Measurements from ENCODE around the gene FBXL20. TPM values are rescaled to one million over a fixed set of nuclear protein-coding genes. Genes with fewer than 3 reads are reported as not detected.
A peak's percentile ranks its signal among the peaks of the same experiment; 100 is the strongest.

The FBXL20 gene
- total and polyA plus RNA-seq, 9 of the 15 experiments (the other 6 are each of a cell fraction or from before 2014, with no cell fraction given), result 1.8 to 15.1 (median 5.6) TPM

DNA sequence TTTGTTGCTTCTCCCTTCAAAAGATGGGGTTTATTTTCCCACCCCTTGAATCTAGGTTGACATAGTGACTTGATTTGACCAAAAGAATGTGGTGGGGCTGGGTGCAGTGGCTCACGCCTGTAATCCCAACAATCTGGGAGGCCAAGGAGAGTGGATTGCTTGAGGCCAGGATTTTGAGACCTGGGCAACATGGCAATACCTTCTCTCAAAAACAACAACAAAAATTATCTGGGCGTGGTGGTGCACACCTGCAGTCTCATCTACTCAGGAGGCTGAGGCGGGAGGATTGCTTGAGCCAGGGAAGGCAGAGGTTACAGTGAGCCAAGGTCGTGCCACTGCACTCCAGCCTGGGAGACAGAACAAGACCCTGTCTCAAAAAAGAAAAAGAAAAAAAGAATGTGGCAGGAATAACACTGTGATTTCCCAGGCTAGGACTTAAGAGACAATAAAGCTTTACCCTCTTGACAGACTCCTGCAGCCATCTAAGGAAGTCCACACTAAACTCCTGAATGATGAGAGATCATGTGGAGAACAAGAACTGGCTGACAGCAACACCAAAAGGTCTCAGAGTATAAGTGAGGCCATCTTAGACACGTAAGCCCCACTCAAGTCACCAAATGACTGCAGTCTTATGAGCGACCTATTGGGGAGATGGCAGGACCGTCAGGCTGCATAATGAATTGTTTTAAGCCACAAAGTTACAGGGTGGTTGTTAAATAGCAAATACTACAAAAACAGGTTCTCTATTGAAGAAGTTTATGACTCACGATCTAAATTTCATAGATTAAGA lies 37.0 kb downstream of the FBXL20 start (continued):
- TF ChIP-seq, protein P1, sequence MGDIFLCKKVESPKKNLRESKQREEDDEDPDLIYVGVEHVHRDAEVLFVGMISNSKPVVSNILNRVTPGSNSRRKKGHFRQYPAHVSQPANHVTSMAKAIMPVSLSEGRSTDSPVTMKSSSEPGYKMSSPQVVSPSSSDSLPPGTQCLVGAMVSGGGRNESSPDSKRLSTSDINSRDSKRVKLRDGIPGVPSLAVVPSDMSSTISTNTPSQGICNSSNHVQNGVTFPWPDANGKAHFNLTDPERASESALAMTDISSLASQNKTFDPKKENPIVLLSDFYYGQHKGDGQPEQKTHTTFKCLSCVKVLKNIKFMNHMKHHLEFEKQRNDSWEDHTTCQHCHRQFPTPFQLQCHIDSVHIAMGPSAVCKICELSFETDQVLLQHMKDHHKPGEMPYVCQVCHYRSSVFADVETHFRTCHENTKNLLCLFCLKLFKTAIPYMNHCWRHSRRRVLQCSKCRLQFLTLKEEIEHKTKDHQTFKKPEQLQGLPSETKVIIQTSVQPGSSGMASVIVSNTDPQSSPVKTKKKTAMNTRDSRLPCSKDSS (IDR thresholded peaks at IDR 0.05; ENCODE audit: low read depth, partially characterized antibody), result no peak
- TF ChIP-seq, protein P2, sequence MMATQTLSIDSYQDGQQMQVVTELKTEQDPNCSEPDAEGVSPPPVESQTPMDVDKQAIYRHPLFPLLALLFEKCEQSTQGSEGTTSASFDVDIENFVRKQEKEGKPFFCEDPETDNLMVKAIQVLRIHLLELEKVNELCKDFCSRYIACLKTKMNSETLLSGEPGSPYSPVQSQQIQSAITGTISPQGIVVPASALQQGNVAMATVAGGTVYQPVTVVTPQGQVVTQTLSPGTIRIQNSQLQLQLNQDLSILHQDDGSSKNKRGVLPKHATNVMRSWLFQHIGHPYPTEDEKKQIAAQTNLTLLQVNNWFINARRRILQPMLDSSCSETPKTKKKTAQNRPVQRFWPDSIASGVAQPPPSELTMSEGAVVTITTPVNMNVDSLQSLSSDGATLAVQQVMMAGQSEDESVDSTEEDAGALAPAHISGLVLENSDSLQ (IDR thresholded peaks at IDR 0.05), result 0 out of 2 replicates have a peak, but pooled peaks have one; percentile 33
- TF ChIP-seq RBM15 (IDR thresholded peaks at IDR 0.05; ENCODE audit: insufficient read depth, low read length) (no peak), PHF20 (IDR thresholded peaks at IDR 0.05; ENCODE audit: partially characterized antibody) (no peak), ZNF445 (CRISPR knock-in tag; IDR thresholded peaks at IDR 0.05; ENCODE audit: low read depth) (no peak), CREB3 (tag; conservative IDR thresholded peaks at IDR 0.05; ENCODE audit: low read depth) (peak; percentile 70; the same call in 1 of the 2 replicates), ZNF79 (CRISPR knock-in tag; IDR thresholded peaks at IDR 0.05; ENCODE audit: low read depth) (no peak), E2F8 (IDR thresholded peaks at IDR 0.05; ENCODE audit: low read depth, partially characterized antibody) (no peak), ZNF551 (CRISPR knock-in tag; IDR thresholded peaks at IDR 0.05) (no peak), ZNF232 (CRISPR knock-in tag; IDR thresholded peaks at IDR 0.05) (no peak), NCOA2 (IDR thresholded peaks at IDR 0.05; ENCODE audit: partially characterized antibody in 2 of 2) (no peak), LEF1 (IDR thresholded peaks at IDR 0.05) (no peak)
- TF ChIP-seq, protein P3, sequence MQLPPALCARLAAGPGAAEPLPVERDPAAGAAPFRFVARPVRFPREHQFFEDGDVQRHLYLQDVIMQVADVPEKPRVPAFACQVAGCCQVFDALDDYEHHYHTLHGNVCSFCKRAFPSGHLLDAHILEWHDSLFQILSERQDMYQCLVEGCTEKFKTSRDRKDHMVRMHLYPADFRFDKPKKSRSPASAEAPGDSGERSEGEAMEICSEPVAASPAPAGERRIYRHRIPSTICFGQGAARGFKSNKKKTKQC (CRISPR knock-in tag; IDR thresholded peaks at IDR 0.05), result no peak
- TF ChIP-seq, protein P4, sequence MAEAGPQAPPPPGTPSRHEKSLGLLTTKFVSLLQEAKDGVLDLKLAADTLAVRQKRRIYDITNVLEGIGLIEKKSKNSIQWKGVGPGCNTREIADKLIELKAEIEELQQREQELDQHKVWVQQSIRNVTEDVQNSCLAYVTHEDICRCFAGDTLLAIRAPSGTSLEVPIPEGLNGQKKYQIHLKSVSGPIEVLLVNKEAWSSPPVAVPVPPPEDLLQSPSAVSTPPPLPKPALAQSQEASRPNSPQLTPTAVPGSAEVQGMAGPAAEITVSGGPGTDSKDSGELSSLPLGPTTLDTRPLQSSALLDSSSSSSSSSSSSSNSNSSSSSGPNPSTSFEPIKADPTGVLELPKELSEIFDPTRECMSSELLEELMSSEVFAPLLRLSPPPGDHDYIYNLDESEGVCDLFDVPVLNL (CRISPR knock-in tag; IDR thresholded peaks at IDR 0.05; ENCODE audit: low read depth), result no peak
- TF ChIP-seq, protein P5, sequence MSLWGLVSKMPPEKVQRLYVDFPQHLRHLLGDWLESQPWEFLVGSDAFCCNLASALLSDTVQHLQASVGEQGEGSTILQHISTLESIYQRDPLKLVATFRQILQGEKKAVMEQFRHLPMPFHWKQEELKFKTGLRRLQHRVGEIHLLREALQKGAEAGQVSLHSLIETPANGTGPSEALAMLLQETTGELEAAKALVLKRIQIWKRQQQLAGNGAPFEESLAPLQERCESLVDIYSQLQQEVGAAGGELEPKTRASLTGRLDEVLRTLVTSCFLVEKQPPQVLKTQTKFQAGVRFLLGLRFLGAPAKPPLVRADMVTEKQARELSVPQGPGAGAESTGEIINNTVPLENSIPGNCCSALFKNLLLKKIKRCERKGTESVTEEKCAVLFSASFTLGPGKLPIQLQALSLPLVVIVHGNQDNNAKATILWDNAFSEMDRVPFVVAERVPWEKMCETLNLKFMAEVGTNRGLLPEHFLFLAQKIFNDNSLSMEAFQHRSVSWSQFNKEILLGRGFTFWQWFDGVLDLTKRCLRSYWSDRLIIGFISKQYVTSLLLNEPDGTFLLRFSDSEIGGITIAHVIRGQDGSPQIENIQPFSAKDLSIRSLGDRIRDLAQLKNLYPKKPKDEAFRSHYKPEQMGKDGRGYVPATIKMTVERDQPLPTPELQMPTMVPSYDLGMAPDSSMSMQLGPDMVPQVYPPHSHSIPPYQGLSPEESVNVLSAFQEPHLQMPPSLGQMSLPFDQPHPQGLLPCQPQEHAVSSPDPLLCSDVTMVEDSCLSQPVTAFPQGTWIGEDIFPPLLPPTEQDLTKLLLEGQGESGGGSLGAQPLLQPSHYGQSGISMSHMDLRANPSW (CRISPR knock-in tag; IDR thresholded peaks at IDR 0.05), result no peak
